IMR-90 (cell line): ENCODE measurements around the gene ATF6B. TPM values are rescaled to one million over a fixed set of nuclear protein-coding genes. Genes with fewer than 3 reads are reported as not detected.

Experiments
- ATAC-seq: fragments of 200-7000 bp; cut with Tn5 transposase; 2 replicates; pipeline ENCODE4 v1.9.1; 2020; ENCODE audit warnings: low read depth, mild to moderate bottlenecking, moderate library complexity
- BruUV-seq: library from RNA; stranded (reverse); fragments of 400-500 nt; replicated peaks from 2 replicates; lab custom pipeline; 2021; lab: Mats Ljungman, UMichigan
- CTCF ChIA-PET: fragments of 300-600 bp; formaldehyde crosslinking; extraction: SDS; loops from one replicate; lab custom pipeline; 2021; ENCODE audit warnings: antibody characterized with exemption; lab: Yijun Ruan, JAX
- POLR2A ChIA-PET: fragments of 300-600 bp; sonication (Branson Sonifier 250); formaldehyde crosslinking; loops from one replicate; lab custom pipeline; 2022; ENCODE audit warnings: antibody characterized with exemption; ENCODE audit not compliant: unreplicated experiment; lab: Charles Lee
- DNase-seq: peaks from one replicate; pipeline ENCODE4 v3.0.0; 2013
- H2AFZ ChIP-seq: replicated peaks from 2 replicates; pipeline ENCODE3; 2013; ENCODE audit warnings: low read length, mild to moderate bottlenecking; ENCODE audit not compliant: poor library complexity
- H2AK5ac ChIP-seq: 2 replicates; pipeline ENCODE4 v1.6.1; 2013; ENCODE audit warnings: low read depth, low read length, inconsistent platforms
- H2AK9ac ChIP-seq: replicated peaks from 2 replicates; pipeline ENCODE3; 2013; ENCODE audit warnings: mild to moderate bottlenecking, low read depth, low read length, moderate library complexity; ENCODE audit not compliant: poor library complexity
- H2BK120ac ChIP-seq: 2 replicates; pipeline ENCODE4 v1.6.1; 2013; ENCODE audit warnings: low read depth, low read length, inconsistent platforms
- H2BK15ac ChIP-seq: 3 replicates; pipeline ENCODE4 v1.6.1; 2013; ENCODE audit warnings: low read depth, low read length, inconsistent platforms
- H2BK20ac ChIP-seq: 2 replicates; pipeline ENCODE4 v1.6.1; 2013; ENCODE audit warnings: low read depth, mild to moderate bottlenecking, inconsistent platforms, low read length, moderate library complexity
- H2BK5ac ChIP-seq: 2 replicates; pipeline ENCODE4 v1.6.1; 2013; ENCODE audit warnings: mild to moderate bottlenecking, low read depth, low read length, inconsistent platforms; ENCODE audit not compliant: poor library complexity, severe bottlenecking
- H3K14ac ChIP-seq: replicated peaks from 2 replicates; pipeline ENCODE4 v1.6.1; 2013; ENCODE audit warnings: low read depth, low read length, inconsistent platforms
- H3K18ac ChIP-seq: 2 replicates; pipeline ENCODE4 v1.6.1; 2013; ENCODE audit warnings: low read depth, low read length, control low read depth
- H3K23ac ChIP-seq: 2 replicates; pipeline ENCODE4 v1.6.1; 2013; ENCODE audit warnings: low read depth, low read length, inconsistent platforms
- H3K27ac ChIP-seq: 2 replicates; pipeline ENCODE4 v1.5.1; 2013; ENCODE audit warnings: mild to moderate bottlenecking, control low read depth, low read length; ENCODE audit not compliant: insufficient read depth
- H3K27me3 ChIP-seq: 2 replicates; pipeline ENCODE4 v1.6.1; 2013; ENCODE audit warnings: low read length; ENCODE audit not compliant: control insufficient read depth, insufficient read depth
- H3K36me3 ChIP-seq: 2 replicates; pipeline ENCODE4 v1.6.1; 2013; ENCODE audit warnings: low read length, mixed read lengths; ENCODE audit not compliant: control insufficient read depth, insufficient read depth
- H3K4ac ChIP-seq: 2 replicates; pipeline ENCODE4 v1.6.1; 2013; ENCODE audit warnings: low read depth, low read length, inconsistent platforms
- H3K4me1 ChIP-seq: 2 replicates; pipeline ENCODE4 v1.6.1; 2013; ENCODE audit warnings: low read length, mixed read lengths; ENCODE audit not compliant: control insufficient read depth, insufficient read depth
- H3K4me2 ChIP-seq: 2 replicates; pipeline ENCODE4 v1.6.1; 2013; ENCODE audit warnings: low read depth, mild to moderate bottlenecking, control low read depth, low read length, moderate library complexity
- H3K4me3 ChIP-seq: 2 replicates; pipeline ENCODE4 v1.5.1; 2013; ENCODE audit warnings: low read depth, mild to moderate bottlenecking, control low read depth, low read length, moderate library complexity; ENCODE audit not compliant: insufficient read depth
- H3K56ac ChIP-seq: 2 replicates; pipeline ENCODE4 v1.6.1; 2013; ENCODE audit warnings: low read length, inconsistent platforms; ENCODE audit not compliant: insufficient read depth; ENCODE audit errors: extremely low read depth
- H3K79me1 ChIP-seq, 2 experiments: 2 replicates each; pipeline ENCODE4 v1.6.1; 2013; ENCODE audit warnings: low read length in 2 of 2, inconsistent platforms in 1 of 2, low read depth in 1 of 2
- H3K9ac ChIP-seq: 2 replicates; pipeline ENCODE4 v1.6.1; 2013; ENCODE audit warnings: low read depth, low read length, control low read depth
- H3K9me1 ChIP-seq: 2 replicates; pipeline ENCODE4 v1.6.1; 2013; ENCODE audit warnings: low read length, inconsistent platforms; ENCODE audit not compliant: insufficient read depth
- H3K9me3 ChIP-seq: 2 replicates; pipeline ENCODE4 v1.6.1; 2013; ENCODE audit warnings: low read length; ENCODE audit not compliant: control insufficient read depth, insufficient read depth
- H4K20me1 ChIP-seq: 2 replicates; pipeline ENCODE4 v1.6.1; 2013; ENCODE audit warnings: low read length, inconsistent platforms; ENCODE audit not compliant: insufficient read depth
- H4K5ac ChIP-seq: 2 replicates; pipeline ENCODE4 v1.6.1; 2013; ENCODE audit warnings: mild to moderate bottlenecking, low read depth, low read length, control low read depth
- H4K8ac ChIP-seq, 2 experiments: 2 replicates each; pipeline ENCODE4 v1.6.1; 2013; ENCODE audit warnings: low read depth in 2 of 2, low read length in 2 of 2, control low read depth in 1 of 2, inconsistent platforms in 1 of 2
- H4K91ac ChIP-seq: 2 replicates; pipeline ENCODE4 v1.6.1; 2013; ENCODE audit warnings: low read depth, low read length, inconsistent platforms; ENCODE audit not compliant: insufficient read depth
- CEBPB ChIP-seq: IDR thresholded peaks from 2 replicates; pipeline ENCODE4 v1.6.1; 2012; ENCODE audit warnings: low read depth, low read length, improper control_type of control experiment
- CTCF ChIP-seq: conservative IDR thresholded peaks from 2 replicates; pipeline ENCODE4 v1.5.1; 2012; ENCODE audit warnings: mild to moderate bottlenecking, low read depth, low read length, improper control_type of control experiment
- FOS ChIP-seq: fragments of 150-350 bp; IDR thresholded peaks from 2 replicates; pipeline ENCODE4 v1.6.1; 2016; ENCODE audit warnings: low read depth, low read length
- MAFK ChIP-seq: IDR thresholded peaks from 2 replicates; pipeline ENCODE4 v1.6.1; 2012; ENCODE audit warnings: low read depth, low read length, improper control_type of control experiment
- MAZ ChIP-seq: IDR thresholded peaks from 2 replicates; pipeline ENCODE4 v1.6.1; 2012; ENCODE audit warnings: low read depth, mild to moderate bottlenecking, low read length, improper control_type of control experiment, moderate library complexity, borderline replicate concordance
- MXI1 ChIP-seq: IDR thresholded peaks from 2 replicates; pipeline ENCODE4 v1.6.1; 2012; ENCODE audit warnings: low read depth, mild to moderate bottlenecking, low read length, moderate library complexity, borderline replicate concordance
- POLR2A ChIP-seq: IDR thresholded peaks from 2 replicates; pipeline ENCODE4 v1.6.1; 2012; ENCODE audit warnings: mild to moderate bottlenecking, low read depth, low read length
- RAD21 ChIP-seq: IDR thresholded peaks from 2 replicates; pipeline ENCODE4 v1.6.1; 2012; ENCODE audit warnings: low read length, improper control_type of control experiment
- RCOR1 ChIP-seq: IDR thresholded peaks from 2 replicates; pipeline ENCODE4 v1.6.1; 2012; ENCODE audit warnings: mild to moderate bottlenecking, low read length, improper control_type of control experiment; ENCODE audit not compliant: insufficient replicate concordance
- RFX5 ChIP-seq: IDR thresholded peaks from 2 replicates; pipeline ENCODE4 v1.8.0; 2012; ENCODE audit warnings: low read depth, mild to moderate bottlenecking, low read length, moderate library complexity
- SMC3 ChIP-seq: fragments of 150-350 bp; IDR thresholded peaks from 2 replicates; pipeline ENCODE4 v1.6.1; 2016; ENCODE audit warnings: low read depth, mild to moderate bottlenecking, antibody characterized with exemption, low read length, moderate library complexity
- USF2 ChIP-seq: fragments of 150-350 bp; IDR thresholded peaks from 2 replicates; pipeline ENCODE4 v1.6.1; 2017; ENCODE audit warnings: mild to moderate bottlenecking, antibody characterized with exemption, low read length, low read depth
- WGBS, 2 experiments: methylation state at CpG; one replicate each; pipeline versions ENCODE4 v1.1.5 to v1.1.7; 2013; ENCODE audit warnings: missing lambda C conversion rate in 2 of 2; ENCODE audit not compliant: insufficient read length in 1 of 2; ENCODE audit errors: extremely low coverage in 2 of 2; 5-methylcytosine and 5-hydroxymethylcytosine counted together
- dilution Hi-C: fragments of 300-500 bp; cut with HindIII; formaldehyde crosslinking; loops from one replicate; pipeline ENCODE4 v1.14.3; 2018; ENCODE audit warnings: low sequenced_read_pairs; ENCODE audit not compliant: unreplicated experiment
- in situ Hi-C: fragments of 300-500 bp; cut with MboI; formaldehyde crosslinking; loops from 3 replicates; pipeline ENCODE4 v1.14.3; 2019; ENCODE audit warnings: low sequenced_read_pairs, inconsistent platforms, mixed read lengths
- intact Hi-C: fragments of 100-400 bp; cut with micrococcal nuclease; formaldehyde crosslinking; loops from 2 replicates; pipeline ENCODE4 v1.10.0; 2022
- polyA plus RNA-seq, 3 experiments: library from polyadenylated mRNA; depleted of rRNA; stranded (reverse); fragments of >200 nt; gene quantifications; 2 replicates each; pipeline ENCODE4 v1.2.3, GENCODE V29; 2012; ENCODE audit warnings: low replicate concordance in 1 of 3
- total RNA-seq: library from RNA; depleted of rRNA; stranded (reverse); fragments of >200 nt; gene quantifications from 2 replicates; pipeline ENCODE4 v1.2.3, GENCODE V29; 2012

Gene ATF6B
- total and polyA plus RNA-seq, 2 of the 4 experiments (the other 2 are of a cell fraction): 7.9 to 69.6 TPM

GRCh38 chr6:32113386-32114352, 14.4 kb downstream of the ATF6B start:
- H3K27ac ChIP-seq: peak overlapping the region; percentile 56; the same call in 1 of the 2 replicates
- dilution Hi-C loops (no loop called here), in situ Hi-C loops (loop anchor here (10.0 kb wide), 1 partner anchor 139 kb away; the partner anchor contains the start of gene DXO), intact Hi-C loops (loop anchor here (2.0 to 5.0 kb wide), 3 partner anchors 65 to 211 kb away; partner anchors contain the start of genes NELFE, SKIC2 and ZBTB12)
- DNase-seq (peak; percentile 94), ATAC-seq (peak; percentile 76)
- peak overlapping the region; percentile 29 for H2AFZ ChIP-seq
- peak overlapping the region; percentile 21; the same call in 1 of the 2 replicates for H3K23ac ChIP-seq
- peak overlapping the region; percentile 17 for H2BK5ac ChIP-seq
- H3K9ac ChIP-seq: peak overlapping the region; percentile 2; the same call in 1 of the 2 replicates
- peaks cover 9% of the 10 kb centered on the region for H3K9me1 ChIP-seq
- TF ChIP-seq SMC3 (peak; percentile 77), MAFK (no peak), USF2 (peak; percentile 31; the same call in 1 of the 2 replicates), MXI1 (0 out of 2 replicates have a peak, but pooled peaks have one; percentile 32), CTCF (peak; percentile 78), POLR2A (0 out of 2 replicates have a peak, but pooled peaks have one; percentile 32), MAZ (peak; percentile 91; the same call in 1 of the 2 replicates), RFX5 (no peak), RAD21 (peak; percentile 79), CEBPB (no peak), RCOR1 (peak; percentile 78), FOS (peak; percentile 62)
- 0 out of 2 replicates have a peak overlapping the region, but pooled peaks have one; percentile 14 for H3K56ac ChIP-seq
- H3K36me3 ChIP-seq: peaks cover 24% of the 10 kb centered on the region
- peak overlapping the region; percentile 13 for H3K18ac ChIP-seq
- H3K9me3 ChIP-seq: no peaks in the 10 kb centered on the region
- H3K14ac ChIP-seq: peak overlapping the region; percentile 72
- peaks cover 23% of the 10 kb centered on the region for H3K4me1 ChIP-seq
- peak overlapping the region; percentile 63 for H2BK120ac ChIP-seq
- H2AK9ac ChIP-seq: peak overlapping the region; percentile 66
- H4K20me1 ChIP-seq: peaks cover 4% of the 10 kb centered on the region; the same call in 1 of the 2 replicates
- BruUV-seq: no TSS peak
- peak overlapping the region; percentile 85 for H2AK5ac ChIP-seq
- CTCF ChIA-PET: interaction anchor here (0.5 to 1.3 kb wide), 6 partner anchors 8 to 41 kb away, joined by 3 to 4 read pairs (median 4); no protein-coding TSS in a partner anchor
- POLR2A ChIA-PET: no interaction called here
- peak overlapping the region; percentile 4; the same call in 1 of the 2 replicates for H3K4me2 ChIP-seq
- peaks cover 10% of the 10 kb centered on the region; the same call in 1 of the 2 replicates for H3K27me3 ChIP-seq
- peak overlapping the region; percentile 79 for H2BK15ac ChIP-seq
- peak overlapping the region; percentile 57 for H4K91ac ChIP-seq
- H4K8ac ChIP-seq: peak overlapping the region; percentile 21 to 31; a peak in 3 of 4 replicates
- H3K79me1 ChIP-seq: peaks cover 0 to 9% of the 10 kb centered on the region in 2 experiments; a peak in 1 of 4 replicates
- peak overlapping the region; percentile 45 for H2BK20ac ChIP-seq
- peak overlapping the region; percentile 51 for H4K5ac ChIP-seq
- no CpG with 5 or more reads among the region's 9 CpGs for WGBS, 2 experiments
- H3K4me3 ChIP-seq: no peak overlapping the region
- H3K4ac ChIP-seq: peak overlapping the region; percentile 67
